ENCODE results near the gene ARHGEF25. TPM values are rescaled to one million over a fixed set of nuclear protein-coding genes. Genes with fewer than 3 reads are reported as not detected.

The ARHGEF25 gene
- total and polyA plus RNA-seq, 2 of the 13 experiments (the other 11 are each of a cell fraction or from before 2014, with no cell fraction given): 11.5 to 12.5 TPM

DNA sequence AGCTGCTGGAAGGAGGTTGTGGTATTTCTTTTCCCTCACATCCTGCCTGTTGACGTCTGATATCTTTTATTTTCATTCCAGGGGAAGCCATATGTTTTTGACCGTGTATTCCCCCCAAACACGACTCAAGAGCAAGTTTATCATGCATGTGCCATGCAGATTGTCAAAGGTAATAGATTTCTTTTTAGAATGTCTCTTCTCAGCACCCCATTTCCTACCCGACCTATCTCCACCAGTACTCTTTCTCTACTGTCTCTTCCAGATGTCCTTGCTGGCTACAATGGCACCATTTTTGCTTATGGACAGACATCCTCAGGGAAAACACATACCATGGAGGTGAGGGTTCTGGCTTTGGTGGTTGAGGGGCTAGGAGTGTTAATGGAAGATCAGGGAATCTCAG is 47.9 kb upstream of the ARHGEF25 start (continued):
- TF ChIP-seq ZNF83 (CRISPR knock-in tag; IDR thresholded peaks at IDR 0.05; ENCODE audit: borderline replicate concordance): no peak
- TF ChIP-seq MIXL1 (CRISPR knock-in tag; IDR thresholded peaks at IDR 0.05): no peak

DNA sequence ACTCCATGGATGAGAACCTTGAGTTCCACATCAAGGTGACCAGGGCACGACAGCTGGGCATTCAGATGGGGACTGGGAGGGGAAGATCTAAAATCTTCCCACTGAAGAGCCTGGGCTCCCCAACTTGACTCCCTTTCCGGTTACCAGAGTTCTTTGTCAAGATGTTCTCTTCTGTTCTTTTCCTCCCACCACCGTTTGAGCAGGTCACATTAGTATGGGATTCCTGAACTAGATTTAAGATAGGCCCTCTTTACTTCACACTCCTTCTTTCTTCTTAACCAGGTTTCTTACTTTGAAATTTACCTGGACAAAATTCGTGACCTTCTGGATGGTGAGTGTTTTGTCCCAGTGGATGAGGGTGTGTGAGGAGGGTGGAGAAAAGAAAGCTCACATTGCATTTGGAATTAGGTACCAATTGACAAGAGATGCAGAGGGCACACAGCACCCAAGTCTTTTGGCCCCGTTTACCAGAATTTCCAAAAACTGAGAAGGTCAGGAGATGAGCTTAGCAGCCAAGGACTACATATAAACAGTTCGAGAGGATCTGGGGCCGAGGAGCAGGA is 47.0 kb upstream of the ARHGEF25 start:
- Histone ChIP-seq H3K36me3 (replicated peaks in 1 of 2; ENCODE audit: control insufficient read depth in 1 of 2, insufficient read depth in 2 of 2, low read length in 2 of 2) (no peaks in the 10 kb centered on the region), H3K4me3 (replicated peaks in 1 of 3; ENCODE audit: insufficient read depth in 1 of 3, low read depth in 2 of 3, low read length in 3 of 3) (no peak overlapping the region), H2AFZ (ENCODE audit: low read length) (no peak overlapping the region), H3K79me2 (ENCODE audit: insufficient read depth, low read length) (no peaks in the 10 kb centered on the region), H3K9ac (ENCODE audit: insufficient read depth, low read depth, low read length) (no peak overlapping the region), H3K4me2 (ENCODE audit: low read depth, low read length) (no peak overlapping the region), H3K9me3 (ENCODE audit: low read length) (no peaks in the 10 kb centered on the region), H4K20me1 (ENCODE audit: insufficient read depth, low read length) (no peaks in the 10 kb centered on the region), H3K27me3 (ENCODE audit: control insufficient read depth in 1 of 2, insufficient read depth in 2 of 2, low read length in 2 of 2) (no peaks in the 10 kb centered on the region), H3K4me1 (ENCODE audit: insufficient read depth, low read length) (no peaks in the 10 kb centered on the region), H3K27ac (ENCODE audit: extremely low read length, insufficient read depth, low read length) (no peak overlapping the region)
- no TSS peak for BruUV-seq (replicated peaks)
- DNase-seq (ENCODE audit: low spot score): no peak
- in situ Hi-C loops (cut with HindIII; ENCODE audit: extremely low pct_ligation_motif_present, low pct_unique_long_range_greater_than_20kb): no loop called here
- 51% methylated on average over 7 of the region's 7 CpGs for WGBS (ENCODE audit: low lambda C conversion rate)
- ChIA-PET CTCF (ENCODE audit: low intra/inter-chr PET ratio, low total read pairs) (no interaction called here), POLR2A (no interaction called here)
- intact Hi-C loops (cut with micrococcal nuclease; ENCODE audit: unreplicated experiment): no loop called here
- no peak for ATAC-seq
- no peak for TF ChIP-seq ZNF317 (CRISPR knock-in tag; IDR thresholded peaks at IDR 0.05)
- no peak for FAIRE-seq

GRCh38 chr12:57568838-57569237 is 42.4 kb upstream of the ARHGEF25 start:
- no peak for FAIRE-seq

More at GRCh38 chr12:57568838-57569237, 42.4 kb upstream of the ARHGEF25 start:
- H3K27ac ChIP-seq (ENCODE audit: extremely low read length, insufficient read depth, low read length): no peak overlapping the region
- DNase-seq (ENCODE audit: low spot score) (no peak), ATAC-seq (no peak)
- in situ Hi-C loops (cut with HindIII; ENCODE audit: extremely low pct_ligation_motif_present, low pct_unique_long_range_greater_than_20kb) (no loop called here), intact Hi-C loops (cut with micrococcal nuclease; ENCODE audit: unreplicated experiment) (no loop called here)
- H3K4me1 ChIP-seq (ENCODE audit: insufficient read depth, low read length): no peaks in the 10 kb centered on the region
- H3K36me3 ChIP-seq (replicated peaks in 1 of 2; ENCODE audit: control insufficient read depth in 1 of 2, insufficient read depth in 2 of 2, low read length in 2 of 2): no peaks in the 10 kb centered on the region; a peak in 1 of 5 replicates
- no peak overlapping the region for H3K4me2 ChIP-seq (ENCODE audit: low read depth, low read length)
- H3K4me3 ChIP-seq (replicated peaks in 1 of 3; ENCODE audit: insufficient read depth in 1 of 3, low read depth in 2 of 3, low read length in 3 of 3): no peak overlapping the region
- 68% methylated on average over 6 of the region's 6 CpGs for WGBS (ENCODE audit: low lambda C conversion rate)
- no peaks in the 10 kb centered on the region for H4K20me1 ChIP-seq (ENCODE audit: insufficient read depth, low read length)
- no peaks in the 10 kb centered on the region for H3K27me3 ChIP-seq (ENCODE audit: control insufficient read depth in 1 of 2, insufficient read depth in 2 of 2, low read length in 2 of 2)
- no peak overlapping the region for H2AFZ ChIP-seq (ENCODE audit: low read length)
- TF ChIP-seq NFYB (CRISPR knock-in tag; IDR thresholded peaks at IDR 0.05): no peak
- TF ChIP-seq KDM6A (CRISPR knock-in tag; IDR thresholded peaks at IDR 0.05; ENCODE audit: low read depth): no peak
- TF ChIP-seq ZNF549 (CRISPR knock-in tag; IDR thresholded peaks at IDR 0.05): no peak
- no peak for TF ChIP-seq ZNF589 (CRISPR knock-in tag; conservative IDR thresholded peaks at IDR 0.05)
- TF ChIP-seq, protein P1, sequence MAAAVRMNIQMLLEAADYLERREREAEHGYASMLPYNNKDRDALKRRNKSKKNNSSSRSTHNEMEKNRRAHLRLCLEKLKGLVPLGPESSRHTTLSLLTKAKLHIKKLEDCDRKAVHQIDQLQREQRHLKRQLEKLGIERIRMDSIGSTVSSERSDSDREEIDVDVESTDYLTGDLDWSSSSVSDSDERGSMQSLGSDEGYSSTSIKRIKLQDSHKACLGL (CRISPR knock-in tag; IDR thresholded peaks at IDR 0.05): no peak
- no peak for TF ChIP-seq KLF12 (CRISPR knock-in tag; IDR thresholded peaks at IDR 0.05; ENCODE audit: borderline replicate concordance)
- no peak for TF ChIP-seq ZNF317 (CRISPR knock-in tag; IDR thresholded peaks at IDR 0.05)
- TF ChIP-seq, protein P2, sequence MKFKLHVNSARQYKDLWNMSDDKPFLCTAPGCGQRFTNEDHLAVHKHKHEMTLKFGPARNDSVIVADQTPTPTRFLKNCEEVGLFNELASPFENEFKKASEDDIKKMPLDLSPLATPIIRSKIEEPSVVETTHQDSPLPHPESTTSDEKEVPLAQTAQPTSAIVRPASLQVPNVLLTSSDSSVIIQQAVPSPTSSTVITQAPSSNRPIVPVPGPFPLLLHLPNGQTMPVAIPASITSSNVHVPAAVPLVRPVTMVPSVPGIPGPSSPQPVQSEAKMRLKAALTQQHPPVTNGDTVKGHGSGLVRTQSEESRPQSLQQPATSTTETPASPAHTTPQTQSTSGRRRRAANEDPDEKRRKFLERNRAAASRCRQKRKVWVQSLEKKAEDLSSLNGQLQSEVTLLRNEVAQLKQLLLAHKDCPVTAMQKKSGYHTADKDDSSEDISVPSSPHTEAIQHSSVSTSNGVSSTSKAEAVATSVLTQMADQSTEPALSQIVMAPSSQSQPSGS (CRISPR knock-in tag; IDR thresholded peaks at IDR 0.05): no peak
- no peak for TF ChIP-seq ZBTB7B (CRISPR knock-in tag; IDR thresholded peaks at IDR 0.05)
- TF ChIP-seq ZNF501 (CRISPR knock-in tag; IDR thresholded peaks at IDR 0.05): no peak
- TF ChIP-seq MXD4 (CRISPR knock-in tag; IDR thresholded peaks at IDR 0.05): no peak
- no peak for TF ChIP-seq SMARCC2 (IDR thresholded peaks at IDR 0.05)
- no peak for TF ChIP-seq FOSL2 (CRISPR knock-in tag; IDR thresholded peaks at IDR 0.05)
- no peak for TF ChIP-seq ZNF709 (CRISPR knock-in tag; IDR thresholded peaks at IDR 0.05)
- no peak for TF ChIP-seq ZBTB42 (CRISPR knock-in tag; IDR thresholded peaks at IDR 0.05)
- no peaks in the 10 kb centered on the region for H3K79me2 ChIP-seq (ENCODE audit: insufficient read depth, low read length)
- no peaks in the 10 kb centered on the region for H3K9me3 ChIP-seq (ENCODE audit: low read length)
- POLR2A ChIA-PET: no interaction called here
- no TSS peak for BruUV-seq (replicated peaks)
- H3K9ac ChIP-seq (ENCODE audit: insufficient read depth, low read depth, low read length): no peak overlapping the region
- CTCF ChIA-PET (ENCODE audit: low intra/inter-chr PET ratio, low total read pairs): no interaction called here
